WTC11 (cell line): Measurements from ENCODE around the gene NCOA1. TPM values are rescaled to one million over a fixed set of nuclear protein-coding genes. Genes with fewer than 3 reads are reported as not detected.
A peak's percentile ranks its signal among the peaks of the same experiment; 100 is the strongest.

Experiments used
- ARID4B ChIP-seq: sonication (generic); formaldehyde crosslinking; IDR thresholded peaks from 2 replicates; pipeline ENCODE4 v1.8.0; 2023; ENCODE audit warnings: missing genetic modification reagents, mild to moderate bottlenecking, borderline replicate concordance
- CBFB ChIP-seq: sonication (generic); formaldehyde crosslinking; IDR thresholded peaks from 2 replicates; pipeline ENCODE4 v1.8.1; 2022; ENCODE audit warnings: mild to moderate bottlenecking, low read depth, missing genetic modification reagents
- CREB1 ChIP-seq: sonication (generic); formaldehyde crosslinking; IDR thresholded peaks from 2 replicates; pipeline ENCODE4 v1.8.0; 2023; ENCODE audit warnings: mild to moderate bottlenecking, missing genetic modification reagents
- E2F4 ChIP-seq: sonication (generic); formaldehyde crosslinking; IDR thresholded peaks from 2 replicates; pipeline ENCODE4 v1.8.1; 2022; ENCODE audit warnings: low read depth, mild to moderate bottlenecking, moderate library complexity, missing genetic modification reagents, borderline replicate concordance
- ELF4 ChIP-seq: sonication (generic); formaldehyde crosslinking; IDR thresholded peaks from 2 replicates; pipeline ENCODE4 v1.8.1; 2022; ENCODE audit warnings: low read depth, mild to moderate bottlenecking, moderate library complexity, missing genetic modification reagents
- EMX1 ChIP-seq: fragments of 250-450 bp; sonication (Bioruptor Pico); IDR thresholded peaks from 2 replicates; pipeline ENCODE4 v1.8.0; 2021; ENCODE audit warnings: mild to moderate bottlenecking
- GABPB1 ChIP-seq: sonication (generic); formaldehyde crosslinking; IDR thresholded peaks from 2 replicates; pipeline ENCODE4 v1.8.1; 2023; ENCODE audit warnings: mild to moderate bottlenecking, missing genetic modification reagents
- IRF2 ChIP-seq: sonication (generic); formaldehyde crosslinking; IDR thresholded peaks from 2 replicates; pipeline ENCODE4 v1.8.0; 2022; ENCODE audit warnings: low read depth, missing genetic modification reagents, borderline replicate concordance
- JUN ChIP-seq: sonication (generic); formaldehyde crosslinking; IDR thresholded peaks from 2 replicates; pipeline ENCODE4 v1.8.0; 2023; ENCODE audit warnings: mild to moderate bottlenecking, missing genetic modification reagents
- NFATC4 ChIP-seq: fragments of 250-450 bp; sonication (Bioruptor Pico); IDR thresholded peaks from 2 replicates; pipeline ENCODE4 v1.9.0; 2021; ENCODE audit warnings: mild to moderate bottlenecking
- STAT6 ChIP-seq: sonication (generic); formaldehyde crosslinking; conservative IDR thresholded peaks from 2 replicates; pipeline ENCODE4 v1.8.1; 2023; ENCODE audit warnings: mild to moderate bottlenecking, low read depth, missing genetic modification reagents, moderate library complexity
- TCF7 ChIP-seq: sonication (generic); formaldehyde crosslinking; IDR thresholded peaks from 2 replicates; pipeline ENCODE4 v1.8.0; 2022; ENCODE audit warnings: mild to moderate bottlenecking, low read depth, missing genetic modification reagents, moderate library complexity
- TP53 ChIP-seq: sonication (generic); formaldehyde crosslinking; IDR thresholded peaks from 2 replicates; pipeline ENCODE4 v1.8.1; 2023; ENCODE audit warnings: mild to moderate bottlenecking, missing genetic modification reagents
- ZNF281 ChIP-seq: sonication (generic); formaldehyde crosslinking; IDR thresholded peaks from 2 replicates; pipeline ENCODE4 v1.8.0; 2023; ENCODE audit warnings: mild to moderate bottlenecking, missing genetic modification reagents
- ZNF317 ChIP-seq: sonication (generic); formaldehyde crosslinking; IDR thresholded peaks from 2 replicates; pipeline ENCODE4 v1.8.1; 2023; ENCODE audit warnings: low read depth, mild to moderate bottlenecking, moderate library complexity, missing genetic modification reagents, borderline replicate concordance
- ZNF423 ChIP-seq: fragments of 250-450 bp; sonication (Bioruptor Pico); IDR thresholded peaks from 2 replicates; pipeline ENCODE4 v2.1.2; 2022; ENCODE audit warnings: mild to moderate bottlenecking, moderate library complexity
- ZNF671 ChIP-seq: fragments of 250-450 bp; sonication (Bioruptor Pico); IDR thresholded peaks from 2 replicates; pipeline ENCODE4 v1.8.0; 2021; ENCODE audit warnings: mild to moderate bottlenecking
- total RNA-seq: library from RNA; stranded (reverse); gene quantifications from 3 replicates; pipeline ENCODE4 v1.2.3, GENCODE V29; 2021
- TF ChIP-seq, protein P1 (sequence below): sonication (generic); formaldehyde crosslinking; IDR thresholded peaks from 2 replicates; pipeline ENCODE4 v1.8.1; 2023; ENCODE audit warnings: mild to moderate bottlenecking, moderate library complexity, missing genetic modification reagents
- TF ChIP-seq, protein P2 (sequence below): sonication (generic); formaldehyde crosslinking; IDR thresholded peaks from 2 replicates; pipeline ENCODE4 v1.8.0; 2023; ENCODE audit warnings: missing genetic modification reagents
- TF ChIP-seq, protein P3 (sequence below): fragments of 250-450 bp; sonication (Bioruptor Pico); IDR thresholded peaks from 2 replicates; pipeline ENCODE4 v1.9.0; 2021; ENCODE audit warnings: mild to moderate bottlenecking

NCOA1 gene
- total RNA-seq, 1 experiment from 2014 or later = 16.9 TPM

DNA sequence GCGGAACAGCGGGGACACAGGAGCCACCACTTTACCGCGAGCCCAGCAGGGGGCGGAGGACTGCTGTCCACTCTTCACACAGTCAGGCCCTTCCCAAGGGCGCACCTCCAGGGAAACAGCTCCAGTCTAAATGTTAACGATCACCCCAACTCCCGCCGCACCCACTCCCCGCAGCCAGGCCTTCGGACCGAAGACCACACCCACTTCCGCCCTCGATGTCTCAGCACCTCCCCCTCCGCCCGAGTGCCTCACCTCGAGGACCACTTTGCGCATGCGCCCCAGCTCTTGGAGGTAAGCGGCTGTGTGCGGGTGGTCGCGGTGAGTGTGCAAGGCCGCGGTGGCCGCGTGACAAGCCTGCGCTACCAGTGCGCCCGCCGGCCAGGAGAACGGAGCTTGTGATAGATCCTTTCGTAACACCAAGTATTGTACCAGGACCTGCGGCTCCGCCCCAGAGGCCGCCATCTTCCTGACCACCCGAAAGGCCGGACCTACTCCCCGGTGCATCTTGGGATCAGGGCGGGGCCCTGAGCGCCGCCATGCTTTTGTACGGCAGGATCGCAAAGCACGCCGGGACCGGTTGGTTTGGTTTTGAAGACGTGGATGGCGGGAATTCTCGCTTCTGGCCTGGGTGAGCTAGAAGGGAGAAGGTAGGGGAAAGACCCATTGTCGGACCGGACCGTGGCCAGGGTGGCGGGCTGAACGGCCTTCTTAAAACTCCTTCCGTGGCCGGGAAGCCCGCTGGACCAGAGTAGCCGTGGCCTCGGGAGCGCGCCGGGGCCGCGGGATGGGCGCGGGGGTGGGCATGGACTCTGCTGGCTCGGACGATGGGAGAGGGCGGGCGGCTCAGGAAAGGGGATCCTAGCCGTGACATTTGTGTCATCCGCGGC is 302.1 kb downstream of the NCOA1 start, which contains the start of the genes CENPO and PTRHD1 (continued):
- TF ChIP-seq, protein P1, sequence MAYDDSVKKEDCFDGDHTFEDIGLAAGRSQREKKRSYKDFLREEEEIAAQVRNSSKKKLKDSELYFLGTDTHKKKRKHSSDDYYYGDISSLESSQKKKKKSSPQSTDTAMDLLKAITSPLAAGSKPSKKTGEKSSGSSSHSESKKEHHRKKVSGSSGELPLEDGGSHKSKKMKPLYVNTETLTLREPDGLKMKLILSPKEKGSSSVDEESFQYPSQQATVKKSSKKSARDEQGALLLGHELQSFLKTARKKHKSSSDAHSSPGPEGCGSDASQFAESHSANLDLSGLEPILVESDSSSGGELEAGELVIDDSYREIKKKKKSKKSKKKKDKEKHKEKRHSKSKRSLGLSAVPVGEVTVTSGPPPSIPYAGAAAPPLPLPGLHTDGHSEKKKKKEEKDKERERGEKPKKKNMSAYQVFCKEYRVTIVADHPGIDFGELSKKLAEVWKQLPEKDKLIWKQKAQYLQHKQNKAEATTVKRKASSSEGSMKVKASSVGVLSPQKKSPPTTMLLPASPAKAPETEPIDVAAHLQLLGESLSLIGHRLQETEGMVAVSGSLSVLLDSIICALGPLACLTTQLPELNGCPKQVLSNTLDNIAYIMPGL (CRISPR knock-in tag) = peak; percentile 71; the same call in 1 of the 2 replicates
- peak; percentile 54; the same call in 1 of the 2 replicates for TF ChIP-seq ZNF671 (CRISPR knock-in tag)
- 0 out of 2 replicates have a peak, but pooled peaks have one; percentile 48 for TF ChIP-seq ARID4B
- peak; percentile 82 for TF ChIP-seq GABPB1 (CRISPR knock-in tag)
- no peak for TF ChIP-seq NFATC4
- no peak for TF ChIP-seq TP53 (CRISPR knock-in tag)
- no peak for TF ChIP-seq CBFB (CRISPR knock-in tag)
- TF ChIP-seq, protein P2, sequence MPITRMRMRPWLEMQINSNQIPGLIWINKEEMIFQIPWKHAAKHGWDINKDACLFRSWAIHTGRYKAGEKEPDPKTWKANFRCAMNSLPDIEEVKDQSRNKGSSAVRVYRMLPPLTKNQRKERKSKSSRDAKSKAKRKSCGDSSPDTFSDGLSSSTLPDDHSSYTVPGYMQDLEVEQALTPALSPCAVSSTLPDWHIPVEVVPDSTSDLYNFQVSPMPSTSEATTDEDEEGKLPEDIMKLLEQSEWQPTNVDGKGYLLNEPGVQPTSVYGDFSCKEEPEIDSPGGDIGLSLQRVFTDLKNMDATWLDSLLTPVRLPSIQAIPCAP (CRISPR knock-in tag) = no peak; the same call in 1 of the 2 replicates
- no peak for TF ChIP-seq TCF7 (CRISPR knock-in tag)
- peak; percentile 49; the same call in 1 of the 2 replicates for TF ChIP-seq EMX1 (CRISPR knock-in tag)
- TF ChIP-seq ELF4 (CRISPR knock-in tag) = no peak
- TF ChIP-seq, protein P3, sequence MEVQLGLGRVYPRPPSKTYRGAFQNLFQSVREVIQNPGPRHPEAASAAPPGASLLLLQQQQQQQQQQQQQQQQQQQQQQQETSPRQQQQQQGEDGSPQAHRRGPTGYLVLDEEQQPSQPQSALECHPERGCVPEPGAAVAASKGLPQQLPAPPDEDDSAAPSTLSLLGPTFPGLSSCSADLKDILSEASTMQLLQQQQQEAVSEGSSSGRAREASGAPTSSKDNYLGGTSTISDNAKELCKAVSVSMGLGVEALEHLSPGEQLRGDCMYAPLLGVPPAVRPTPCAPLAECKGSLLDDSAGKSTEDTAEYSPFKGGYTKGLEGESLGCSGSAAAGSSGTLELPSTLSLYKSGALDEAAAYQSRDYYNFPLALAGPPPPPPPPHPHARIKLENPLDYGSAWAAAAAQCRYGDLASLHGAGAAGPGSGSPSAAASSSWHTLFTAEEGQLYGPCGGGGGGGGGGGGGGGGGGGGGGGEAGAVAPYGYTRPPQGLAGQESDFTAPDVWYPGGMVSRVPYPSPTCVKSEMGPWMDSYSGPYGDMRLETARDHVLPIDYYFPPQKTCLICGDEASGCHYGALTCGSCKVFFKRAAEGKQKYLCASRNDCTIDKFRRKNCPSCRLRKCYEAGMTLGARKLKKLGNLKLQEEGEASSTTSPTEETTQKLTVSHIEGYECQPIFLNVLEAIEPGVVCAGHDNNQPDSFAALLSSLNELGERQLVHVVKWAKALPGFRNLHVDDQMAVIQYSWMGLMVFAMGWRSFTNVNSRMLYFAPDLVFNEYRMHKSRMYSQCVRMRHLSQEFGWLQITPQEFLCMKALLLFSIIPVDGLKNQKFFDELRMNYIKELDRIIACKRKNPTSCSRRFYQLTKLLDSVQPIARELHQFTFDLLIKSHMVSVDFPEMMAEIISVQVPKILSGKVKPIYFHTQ (CRISPR knock-in tag) = peak; percentile 80; the same call in 1 of the 2 replicates
- 0 out of 2 replicates have a peak, but pooled peaks have one; percentile 27 for TF ChIP-seq ZNF423 (CRISPR knock-in tag)
- TF ChIP-seq STAT6 (CRISPR knock-in tag) = no peak
- peak; percentile 69; the same call in 1 of the 2 replicates for TF ChIP-seq ZNF281 (CRISPR knock-in tag)
- 0 out of 2 replicates have a peak, but pooled peaks have one; percentile 46 for TF ChIP-seq CREB1 (CRISPR knock-in tag)
- 0 out of 2 replicates have a peak, but pooled peaks have one; percentile 46 for TF ChIP-seq IRF2
- peak; percentile 98 for TF ChIP-seq E2F4 (CRISPR knock-in tag)
- TF ChIP-seq ZNF317 (CRISPR knock-in tag) = no peak
- TF ChIP-seq JUN = peak; percentile 53; the same call in 1 of the 2 replicates
